A673 (cell line): ENCODE data around the gene MEGF10. TPM values are rescaled to one million over a fixed set of nuclear protein-coding genes. Genes with fewer than 3 reads are reported as not detected.

ENCODE experiments used
- BruUV-seq: library from RNA; stranded (reverse); fragments of 400-500 nt; replicated peaks from 2 replicates; lab custom pipeline; 2021; lab: Mats Ljungman, UMichigan
- CTCF ChIA-PET: fragments of 300-600 bp; sonication (Branson Sonifier 250); formaldehyde crosslinking; loops from one replicate; lab custom pipeline; 2022; ENCODE audit warnings: antibody characterized with exemption; lab: Charles Lee
- POLR2A ChIA-PET: fragments of 300-600 bp; sonication (Branson Sonifier 250); formaldehyde crosslinking; loops from one replicate; lab custom pipeline; 2022; ENCODE audit warnings: antibody characterized with exemption; ENCODE audit not compliant: low non-redundant PET; lab: Charles Lee
- DNase-seq: peaks from one replicate; pipeline ENCODE4 v3.0.0-alpha.2; 2015; ENCODE audit warnings: low spot score
- H3K27ac ChIP-seq: fragments of 200-600 bp; sonication (generic); 2 replicates; pipeline ENCODE4 v1.5.1; 2016; ENCODE audit warnings: mixed run types, low read depth, mild to moderate bottlenecking, mixed read lengths, antibody characterized with exemption, low read length; ENCODE audit not compliant: poor library complexity, severe bottlenecking
- H3K27me3 ChIP-seq: fragments of 200-600 bp; sonication (generic); replicated peaks from 2 replicates; pipeline ENCODE4 v1.6.1; 2017; ENCODE audit warnings: mixed run types, low read depth, mild to moderate bottlenecking, mixed read lengths, antibody characterized with exemption, low read length; ENCODE audit not compliant: insufficient read depth, poor library complexity
- H3K36me3 ChIP-seq: fragments of 200-600 bp; sonication (generic); 2 replicates; pipeline ENCODE4 v1.6.1; 2016; ENCODE audit warnings: mixed run types, mild to moderate bottlenecking, mixed read lengths, antibody characterized with exemption, low read length; ENCODE audit not compliant: insufficient read depth, poor library complexity, severe bottlenecking
- H3K4me1 ChIP-seq: fragments of 200-600 bp; sonication (generic); 2 replicates; pipeline ENCODE4 v1.6.1; 2017; ENCODE audit warnings: mixed run types, mild to moderate bottlenecking, mixed read lengths, antibody characterized with exemption, low read length; ENCODE audit not compliant: insufficient read depth, poor library complexity, severe bottlenecking
- H3K4me3 ChIP-seq: fragments of 200-600 bp; sonication (generic); 2 replicates; pipeline ENCODE4 v1.5.1; 2016; ENCODE audit warnings: low read depth, mixed run types, mild to moderate bottlenecking, mixed read lengths, low read length; ENCODE audit not compliant: poor library complexity, severe bottlenecking
- H3K9me3 ChIP-seq: fragments of 200-600 bp; sonication (generic); 2 replicates; pipeline ENCODE4 v1.6.1; 2016; ENCODE audit warnings: mixed run types, low read depth, mild to moderate bottlenecking, mixed read lengths, antibody characterized with exemption, low read length; ENCODE audit not compliant: poor library complexity, severe bottlenecking
- CTCF ChIP-seq: fragments of 300-800, 200-600 bp; sonication (generic); conservative IDR thresholded peaks from 2 replicates; pipeline ENCODE4 v1.5.1; 2017; ENCODE audit warnings: low read depth, mild to moderate bottlenecking, antibody characterized with exemption, low read length, moderate library complexity, mixed read lengths
- EZH2 ChIP-seq: fragments of 200-600 bp; sonication (generic); IDR thresholded peaks from 2 replicates; pipeline ENCODE4 v1.6.1; 2017; ENCODE audit warnings: borderline replicate concordance, low read depth, mild to moderate bottlenecking, mixed read lengths, antibody characterized with exemption, low read length; ENCODE audit not compliant: poor library complexity, severe bottlenecking
- intact Hi-C: fragments of 100-400 bp; cut with micrococcal nuclease; formaldehyde crosslinking; loops from one replicate; pipeline ENCODE4 v1.10.0; 2022; ENCODE audit not compliant: unreplicated experiment
- total RNA-seq: library from RNA; stranded (reverse); gene quantifications from 2 replicates; pipeline ENCODE4 v1.2.3, GENCODE V29; 2021

Gene MEGF10
- total RNA-seq, 1 experiment from 2014 or later: 0.71 TPM

- POLR2A ChIA-PET: no interaction called here
- TF ChIP-seq CTCF (no peak), EZH2 (no peak)
- no TSS peak for BruUV-seq
- H3K9me3 ChIP-seq: no peaks in the 10 kb centered on the region
- CTCF ChIA-PET: no interaction called here
- H3K4me1 ChIP-seq: no peaks in the 10 kb centered on the region
- H3K27ac ChIP-seq: no peak overlapping the region
- intact Hi-C loops: no loop called here
- DNase-seq: no peak
- no peaks in the 10 kb centered on the region for H3K36me3 ChIP-seq
- H3K4me3 ChIP-seq: no peak overlapping the region
- no peaks in the 10 kb centered on the region for H3K27me3 ChIP-seq
Measured at GRCh38 chr5:127433526-127433925, 142.9 kb downstream of the MEGF10 start.

GRCh38 chr5:127434588-127434987 is 144.0 kb downstream of the MEGF10 start:
- TF ChIP-seq EZH2 (no peak), CTCF (no peak)
- DNase-seq: no peak
- CTCF ChIA-PET: no interaction called here
- intact Hi-C loops: no loop called here
- H3K27ac ChIP-seq: no peak overlapping the region
- H3K27me3 ChIP-seq: no peaks in the 10 kb centered on the region
- H3K4me3 ChIP-seq: no peak overlapping the region
- no peaks in the 10 kb centered on the region for H3K9me3 ChIP-seq
- H3K36me3 ChIP-seq: no peaks in the 10 kb centered on the region
- no TSS peak for BruUV-seq
- no peaks in the 10 kb centered on the region for H3K4me1 ChIP-seq
- POLR2A ChIA-PET: no interaction called here

GRCh38 chr5:127435821-127436220 is 145.2 kb downstream of the MEGF10 start:
- POLR2A ChIA-PET: no interaction called here
- DNase-seq: no peak
- H3K36me3 ChIP-seq: no peaks in the 10 kb centered on the region
- H3K4me1 ChIP-seq: no peaks in the 10 kb centered on the region
- intact Hi-C loops: no loop called here
- no peak overlapping the region for H3K27ac ChIP-seq
- no peak for TF ChIP-seq EZH2
- no peak for TF ChIP-seq CTCF
- no peaks in the 10 kb centered on the region for H3K9me3 ChIP-seq
- no TSS peak for BruUV-seq
- CTCF ChIA-PET: no interaction called here
- H3K4me3 ChIP-seq: no peak overlapping the region
- H3K27me3 ChIP-seq: no peaks in the 10 kb centered on the region
